GM19452 (cell line): ENCODE results near the gene PRKRIP1.
"Not testable (repeated sequence)": the region's sequence is repeated elsewhere in the genome, so short reads cannot be mapped to it uniquely, and the experiment has no call there.

ENCODE experiments used
- ATAC-seq: cut with Tn5 transposase; IDR thresholded peaks from one replicate; pipeline ENCODE4 v1.9.1; 2021; ENCODE audit not compliant: unreplicated experiment

The PRKRIP1 gene

GRCh38 chr7:102395873-102396709, at the start of gene PRKRIP1:
TSS of gene PRKRIP1 (plus strand) at chr7:102396363. CDS start at chr7:102396412, 49 bp downstream.
- peak; percentile 99 for ATAC-seq

- ATAC-seq, result not testable (repeated sequence)
Observed at GRCh38 chr7:102346983-102347382, 49.2 kb upstream of the PRKRIP1 start.

- not testable (repeated sequence) for ATAC-seq
Observed at GRCh38 chr7:102356344-102356743, 39.8 kb upstream of the PRKRIP1 start, which contains the start of gene SPDYE6. TSS of gene SPDYE6 (minus strand) at chr7:102356444. CDS start at chr7:102356023, 421 bp downstream.

- peak; percentile 99 for ATAC-seq
Observed at GRCh38 chr7:102363549-102364393, 32.4 kb upstream of the PRKRIP1 start.

GRCh38 chr7:102364394-102364886, 31.7 kb upstream of the PRKRIP1 start:
- ATAC-seq, result not testable (repeated sequence)

GRCh38 chr7:102365390-102365789, 30.8 kb upstream of the PRKRIP1 start:
- ATAC-seq, result not testable (repeated sequence)

GRCh38 chr7:102370038-102370437, 26.1 kb upstream of the PRKRIP1 start:
- ATAC-seq, result not testable (repeated sequence)

GRCh38 chr7:102372796-102373195, 23.4 kb upstream of the PRKRIP1 start:
- ATAC-seq, result not testable (repeated sequence)

GRCh38 chr7:102376964-102377466, 19.1 kb upstream of the PRKRIP1 start:
- no peak for ATAC-seq

GRCh38 chr7:102380837-102381236, 15.3 kb upstream of the PRKRIP1 start:
- ATAC-seq, result not testable (repeated sequence)

- ATAC-seq, result not testable (repeated sequence)
Observed at GRCh38 chr7:102381696-102382425, 14.3 kb upstream of the PRKRIP1 start.

- ATAC-seq, result no peak
Observed at GRCh38 chr7:102387064-102387463, 9.1 kb upstream of the PRKRIP1 start.

GRCh38 chr7:102389810-102390209, 6.4 kb upstream of the PRKRIP1 start:
- no peak for ATAC-seq

GRCh38 chr7:102390697-102391484, 5.3 kb upstream of the PRKRIP1 start:
- no peak for ATAC-seq

GRCh38 chr7:102392330-102392729, 3.8 kb upstream of the PRKRIP1 start:
- ATAC-seq, result no peak

- ATAC-seq, result no peak
Observed at GRCh38 chr7:102393467-102393866, 2.7 kb upstream of the PRKRIP1 start.

- ATAC-seq, result no peak
Observed at GRCh38 chr7:102395592-102395872, 631 bp upstream of the PRKRIP1 start.

- no peak for ATAC-seq
Observed at GRCh38 chr7:102396710-102397019, 502 bp downstream of the PRKRIP1 start.

GRCh38 chr7:102398543-102398942, 2.4 kb downstream of the PRKRIP1 start:
- no peak for ATAC-seq

- ATAC-seq, result no peak
Observed at GRCh38 chr7:102400360-102400759, 4.2 kb downstream of the PRKRIP1 start.
